ENCODE data around the gene MEIS1.

DNA sequence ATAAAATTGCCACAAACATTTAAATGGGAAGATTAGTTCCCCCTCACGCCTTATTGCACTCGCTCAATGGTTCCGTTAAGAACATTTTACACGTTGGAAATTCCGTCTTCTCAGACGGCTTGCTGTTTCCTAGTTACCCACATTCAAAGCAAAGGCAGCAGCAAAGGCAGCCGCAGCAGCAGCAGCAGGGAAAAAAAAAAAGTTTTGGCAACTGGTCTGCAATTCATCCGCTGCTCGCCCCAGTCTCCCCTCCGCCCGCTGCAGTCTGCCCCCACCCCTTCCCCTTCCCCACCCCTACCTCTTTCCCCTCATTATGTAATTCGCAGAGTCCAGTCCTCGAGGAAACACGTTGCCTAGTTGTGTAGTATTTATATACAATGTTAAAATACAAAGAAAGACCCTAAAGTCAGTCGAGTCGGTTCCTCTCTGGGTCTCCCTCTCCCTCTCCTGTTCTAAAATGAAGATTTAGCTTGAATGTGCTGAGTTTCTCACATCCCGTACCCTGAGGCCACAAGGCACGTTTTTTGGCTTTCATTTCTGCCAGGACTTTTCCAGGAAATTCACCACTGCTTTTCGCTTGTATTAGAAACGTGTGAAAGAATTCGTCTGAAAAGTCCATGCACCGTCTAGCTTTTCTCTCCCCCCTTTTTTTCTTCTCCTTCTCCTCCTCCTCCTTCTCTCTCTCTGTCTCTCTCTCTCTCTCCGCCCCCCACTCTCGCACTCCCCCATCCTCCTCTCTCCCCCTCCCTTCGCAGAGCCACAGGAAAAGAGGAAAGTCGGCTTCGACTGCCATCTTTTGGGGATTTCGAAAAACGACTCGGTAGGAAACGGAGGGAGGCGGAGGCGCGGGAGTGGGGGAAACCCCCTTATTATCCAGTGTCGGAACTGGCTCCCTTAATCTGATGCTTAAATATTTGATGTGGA is 140.0 kb downstream of the MEIS1 start:
- TF ChIP-seq, protein P1, sequence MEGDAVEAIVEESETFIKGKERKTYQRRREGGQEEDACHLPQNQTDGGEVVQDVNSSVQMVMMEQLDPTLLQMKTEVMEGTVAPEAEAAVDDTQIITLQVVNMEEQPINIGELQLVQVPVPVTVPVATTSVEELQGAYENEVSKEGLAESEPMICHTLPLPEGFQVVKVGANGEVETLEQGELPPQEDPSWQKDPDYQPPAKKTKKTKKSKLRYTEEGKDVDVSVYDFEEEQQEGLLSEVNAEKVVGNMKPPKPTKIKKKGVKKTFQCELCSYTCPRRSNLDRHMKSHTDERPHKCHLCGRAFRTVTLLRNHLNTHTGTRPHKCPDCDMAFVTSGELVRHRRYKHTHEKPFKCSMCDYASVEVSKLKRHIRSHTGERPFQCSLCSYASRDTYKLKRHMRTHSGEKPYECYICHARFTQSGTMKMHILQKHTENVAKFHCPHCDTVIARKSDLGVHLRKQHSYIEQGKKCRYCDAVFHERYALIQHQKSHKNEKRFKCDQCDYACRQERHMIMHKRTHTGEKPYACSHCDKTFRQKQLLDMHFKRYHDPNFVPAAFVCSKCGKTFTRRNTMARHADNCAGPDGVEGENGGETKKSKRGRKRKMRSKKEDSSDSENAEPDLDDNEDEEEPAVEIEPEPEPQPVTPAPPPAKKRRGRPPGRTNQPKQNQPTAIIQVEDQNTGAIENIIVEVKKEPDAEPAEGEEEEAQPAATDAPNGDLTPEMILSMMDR (IDR thresholded peaks at IDR 0.05): peak in 2 of 4 experiments; percentile 46 to 52
- TF ChIP-seq POLR2A (IDR thresholded peaks at IDR 0.05): no peak
- peak; percentile 50 for TF ChIP-seq POLR2AphosphoS5 (IDR thresholded peaks at IDR 0.05)
